ENCODE data around the gene INSIG1.

Gene INSIG1

GRCh38 chr7:155297517-155298287 lies at the start of gene INSIG1:
Gene INSIG1 (plus strand): TSS chr7:155297878. CDS start chr7:155298286, 408 bp downstream.
- Histone ChIP-seq H3K4me3 (peak within 1 kb of the TSS; percentile 83), H3K27ac (peak within 1 kb of the TSS; percentile 92 to 93)
- no peak for TF ChIP-seq CTCF (IDR thresholded peaks at IDR 0.05)
- peak; percentile 91 for DNase-seq (ENCODE audit: low spot score)

DNA sequence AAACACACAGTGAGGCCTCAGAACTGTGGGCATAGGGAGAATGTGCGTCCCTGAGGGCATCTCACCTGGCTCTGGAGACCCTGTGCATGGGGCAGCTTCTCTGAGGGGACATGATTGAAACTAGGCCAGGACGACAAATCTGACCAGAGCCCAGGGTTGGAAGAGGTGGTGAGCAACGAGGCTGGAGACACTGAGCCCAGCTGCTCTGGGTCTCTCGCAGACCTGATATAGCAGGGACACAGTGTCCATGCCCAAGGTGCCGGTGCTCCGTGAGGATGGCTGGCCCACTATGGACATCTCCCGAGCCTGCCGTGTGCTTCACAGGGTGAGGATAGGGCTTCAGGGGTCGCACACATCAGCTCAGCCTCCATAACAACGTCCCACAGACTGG lies 49.3 kb upstream of the INSIG1 start:
- no peak overlapping the region for H3K27ac ChIP-seq
- no peak for DNase-seq (ENCODE audit: low spot score)
- no peak overlapping the region for H3K4me3 ChIP-seq
- TF ChIP-seq CTCF (IDR thresholded peaks at IDR 0.05): no peak

GRCh38 chr7:155251831-155252230 lies 45.8 kb upstream of the INSIG1 start:
- no peak overlapping the region for H3K27ac ChIP-seq
- DNase-seq (ENCODE audit: low spot score): no peak
- H3K4me3 ChIP-seq: no peak overlapping the region
- no peak for TF ChIP-seq CTCF (IDR thresholded peaks at IDR 0.05)

DNA sequence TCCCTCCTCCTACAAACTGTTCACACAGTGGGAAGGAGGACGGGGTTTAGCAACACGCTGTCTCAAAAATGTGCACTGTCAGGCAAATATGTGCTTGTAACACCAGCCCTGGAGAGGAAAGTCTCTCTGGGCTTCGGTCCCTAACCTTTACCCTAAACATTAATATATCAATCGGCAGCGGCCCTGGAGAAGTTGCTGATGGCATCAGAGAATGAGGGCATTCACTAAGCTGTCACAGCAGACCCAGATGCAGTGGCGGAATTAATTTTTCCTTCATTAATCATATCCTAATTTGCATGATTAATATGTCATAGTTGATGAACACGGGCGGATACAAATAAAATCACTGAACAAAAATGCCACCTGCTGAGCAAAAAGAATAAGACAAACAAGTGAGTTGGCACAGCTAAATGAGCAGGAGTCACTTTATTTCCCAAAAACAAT lies 45.2 kb upstream of the INSIG1 start:
- TF ChIP-seq CTCF (IDR thresholded peaks at IDR 0.05): no peak
- Histone ChIP-seq H3K4me3 (no peak overlapping the region), H3K27ac (no peak overlapping the region)
- no peak for DNase-seq (ENCODE audit: low spot score)

- no peak overlapping the region for H3K4me3 ChIP-seq
Measured at GRCh38 chr7:155252892-155253501, 44.7 kb upstream of the INSIG1 start.

GRCh38 chr7:155254018-155254417 lies 43.7 kb upstream of the INSIG1 start:
- Histone ChIP-seq H3K27ac (no peak overlapping the region), H3K4me3 (no peak overlapping the region)
- no peak for TF ChIP-seq CTCF (IDR thresholded peaks at IDR 0.05)
- DNase-seq (ENCODE audit: low spot score): no peak

More at GRCh38 chr7:155252892-155253501, 44.7 kb upstream of the INSIG1 start:
- DNase-seq (ENCODE audit: low spot score): no peak
- H3K27ac ChIP-seq: no peak overlapping the region
- no peak for TF ChIP-seq CTCF (IDR thresholded peaks at IDR 0.05)

DNA sequence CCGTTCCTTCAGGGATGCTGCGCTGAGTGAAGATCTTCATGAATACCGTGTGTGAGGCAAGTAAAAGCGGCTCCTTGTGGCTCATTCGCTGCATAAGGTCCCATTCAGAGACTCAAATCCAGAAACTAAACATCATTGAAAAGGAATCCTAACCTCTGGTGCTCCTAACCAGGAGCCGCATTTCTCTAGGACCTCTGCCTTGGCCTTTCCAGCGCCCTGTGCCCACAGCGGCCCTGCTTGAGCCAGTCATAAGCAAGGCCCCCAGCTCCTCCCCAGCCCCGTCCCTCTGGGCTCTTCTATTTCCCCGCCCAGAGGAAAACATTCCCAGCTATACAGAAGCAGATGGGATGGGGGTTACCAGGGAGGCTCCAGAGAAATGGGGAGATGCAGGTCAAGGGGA lies 42.6 kb upstream of the INSIG1 start:
- TF ChIP-seq CTCF (IDR thresholded peaks at IDR 0.05): no peak
- no peak for DNase-seq (ENCODE audit: low spot score)
- Histone ChIP-seq H3K27ac (no peak overlapping the region), H3K4me3 (no peak overlapping the region)
